Measurements from ENCODE around the gene ZNF555.
"Not testable (repeated sequence)": the region's sequence is repeated elsewhere in the genome, so short reads cannot be mapped to it uniquely, and the experiment has no call there.

Gene ZNF555

GRCh38 chr19:2840794-2841791 is at the start of gene ZNF555:
Gene ZNF555 (plus strand): TSS chr19:2841475. CDS start chr19:2841573, 98 bp downstream.
- peak; percentile 97 to 98 for DNase-seq (ENCODE audit: low read depth in 2 of 2)

GRCh38 chr19:2791876-2792275 is 49.4 kb upstream of the ZNF555 start:
- DNase-seq (ENCODE audit: low read depth in 2 of 2), result no peak

GRCh38 chr19:2792666-2793065 is 48.6 kb upstream of the ZNF555 start:
- DNase-seq (ENCODE audit: low read depth in 2 of 2), result not testable (repeated sequence)

GRCh38 chr19:2793126-2793525 is 48.1 kb upstream of the ZNF555 start:
- DNase-seq (ENCODE audit: low read depth in 2 of 2), result no peak

GRCh38 chr19:2793577-2793976 is 47.7 kb upstream of the ZNF555 start:
- no peak for DNase-seq (ENCODE audit: low read depth in 2 of 2)

GRCh38 chr19:2795827-2796658 is 45.2 kb upstream of the ZNF555 start:
- DNase-seq (ENCODE audit: low read depth in 2 of 2), result no peak

GRCh38 chr19:2796659-2797266 is 44.5 kb upstream of the ZNF555 start:
- no peak for DNase-seq (ENCODE audit: low read depth in 2 of 2)

- DNase-seq (ENCODE audit: low read depth in 2 of 2), result no peak
Measured at GRCh38 chr19:2797280-2797679, 44.0 kb upstream of the ZNF555 start.

- no peak for DNase-seq (ENCODE audit: low read depth in 2 of 2)
Measured at GRCh38 chr19:2798158-2798685, 43.1 kb upstream of the ZNF555 start.

- no peak for DNase-seq (ENCODE audit: low read depth in 2 of 2)
Measured at GRCh38 chr19:2798733-2799132, 42.5 kb upstream of the ZNF555 start.

- no peak for DNase-seq (ENCODE audit: low read depth in 2 of 2)
Measured at GRCh38 chr19:2799273-2800020, 41.8 kb upstream of the ZNF555 start.

- no peak for DNase-seq (ENCODE audit: low read depth in 2 of 2)
Measured at GRCh38 chr19:2800506-2800905, 40.8 kb upstream of the ZNF555 start.

- no peak for DNase-seq (ENCODE audit: low read depth in 2 of 2)
Measured at GRCh38 chr19:2802826-2803225, 38.4 kb upstream of the ZNF555 start.

- DNase-seq (ENCODE audit: low read depth in 2 of 2), result no peak
Measured at GRCh38 chr19:2803486-2804155, 37.7 kb upstream of the ZNF555 start.

GRCh38 chr19:2804156-2805004 is 36.9 kb upstream of the ZNF555 start:
- DNase-seq (ENCODE audit: low read depth in 2 of 2), result no peak

GRCh38 chr19:2805261-2805900 is 35.9 kb upstream of the ZNF555 start:
- no peak for DNase-seq (ENCODE audit: low read depth in 2 of 2)

GRCh38 chr19:2805991-2806649 is 35.2 kb upstream of the ZNF555 start:
- DNase-seq (ENCODE audit: low read depth in 2 of 2), result no peak

- DNase-seq (ENCODE audit: low read depth in 2 of 2), result no peak
Measured at GRCh38 chr19:2806736-2807378, 34.4 kb upstream of the ZNF555 start.

Data from stimulated activated CD8-positive, alpha-beta memory T cell treated with anti-CD3 and anti-CD28 coated beads, Interleukin-2, amount 100 ng/mL, for 1 hour (primary cell).